Measurements from ENCODE around the gene RAB32. TPM values are rescaled to one million over a fixed set of nuclear protein-coding genes. Genes with fewer than 3 reads are reported as not detected.

The RAB32 gene
- polyA plus RNA-seq, 1 of the 3 experiments (the other 2 are of a cell fraction) = 36.9 TPM

DNA sequence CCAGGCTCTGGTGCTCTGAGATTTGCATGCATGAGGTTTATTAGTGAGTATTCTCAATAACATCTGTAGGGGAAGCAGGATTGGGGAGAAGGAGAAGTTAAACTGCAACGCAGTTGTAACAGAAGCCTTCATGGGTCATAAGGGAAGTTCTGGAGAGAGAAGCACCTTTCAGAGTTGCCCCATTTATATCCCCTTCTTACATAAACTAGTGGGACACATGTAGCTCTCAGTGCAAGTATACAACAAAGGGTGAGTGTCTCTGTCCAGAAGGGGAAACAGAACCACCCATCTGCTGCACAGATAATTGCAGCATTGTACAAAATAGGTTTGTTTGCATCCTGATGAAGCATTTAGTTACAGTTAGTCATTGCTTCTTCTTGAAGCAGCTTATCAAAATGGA, 50.9 kb downstream of the RAB32 start:
- TF ChIP-seq FOXJ3 (CRISPR knock-in tag; IDR thresholded peaks at IDR 0.05) = no peak
- TF ChIP-seq MEF2A (IDR thresholded peaks at IDR 0.05; ENCODE audit: borderline replicate concordance, low read depth) = no peak
- no peak for TF ChIP-seq TCF12 (IDR thresholded peaks at IDR 0.05)
- TF ChIP-seq EP300 (IDR thresholded peaks at IDR 0.05; ENCODE audit: borderline replicate concordance in 1 of 2, low read depth in 1 of 2, low read length in 1 of 2) = no peak
- TF ChIP-seq ELF1 (IDR thresholded peaks at IDR 0.05) = no peak
- TF ChIP-seq MXI1 (IDR thresholded peaks at IDR 0.05; ENCODE audit: low read depth, low read length) = no peak
- TF ChIP-seq RXRA (IDR thresholded peaks at IDR 0.05; ENCODE audit: borderline replicate concordance, low read depth) = no peak
- no peak for TF ChIP-seq JUND (IDR thresholded peaks at IDR 0.05)
- TF ChIP-seq YY1 (IDR thresholded peaks at IDR 0.05; ENCODE audit: low read depth) = no peak
- no peak for TF ChIP-seq TAF1 (IDR thresholded peaks at IDR 0.05; ENCODE audit: borderline replicate concordance, low read depth, low read length)
- no peak for TF ChIP-seq FOSL2 (IDR thresholded peaks at IDR 0.05; ENCODE audit: borderline replicate concordance, low read depth)
- TF ChIP-seq SMC3 (IDR thresholded peaks at IDR 0.05; ENCODE audit: low read depth, low read length) = no peak
- TF ChIP-seq RCOR1 (IDR thresholded peaks at IDR 0.05; ENCODE audit: low read length) = no peak
- TF ChIP-seq FOXM1 (IDR thresholded peaks at IDR 0.05; ENCODE audit: low read depth) = no peak
- no peak for TF ChIP-seq RFX5 (IDR thresholded peaks at IDR 0.05; ENCODE audit: low read length)
- no peak for TF ChIP-seq TEAD4 (IDR thresholded peaks at IDR 0.05; ENCODE audit: borderline replicate concordance, insufficient read depth)
- no peak for TF ChIP-seq SIN3A (IDR thresholded peaks at IDR 0.05; ENCODE audit: borderline replicate concordance, low read depth, low read length)
- TF ChIP-seq, protein P1, sequence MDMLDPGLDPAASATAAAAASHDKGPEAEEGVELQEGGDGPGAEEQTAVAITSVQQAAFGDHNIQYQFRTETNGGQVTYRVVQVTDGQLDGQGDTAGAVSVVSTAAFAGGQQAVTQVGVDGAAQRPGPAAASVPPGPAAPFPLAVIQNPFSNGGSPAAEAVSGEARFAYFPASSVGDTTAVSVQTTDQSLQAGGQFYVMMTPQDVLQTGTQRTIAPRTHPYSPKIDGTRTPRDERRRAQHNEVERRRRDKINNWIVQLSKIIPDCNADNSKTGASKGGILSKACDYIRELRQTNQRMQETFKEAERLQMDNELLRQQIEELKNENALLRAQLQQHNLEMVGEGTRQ (IDR thresholded peaks at IDR 0.05; ENCODE audit: borderline replicate concordance, low read depth, low read length) = no peak
- TF ChIP-seq, protein P2, sequence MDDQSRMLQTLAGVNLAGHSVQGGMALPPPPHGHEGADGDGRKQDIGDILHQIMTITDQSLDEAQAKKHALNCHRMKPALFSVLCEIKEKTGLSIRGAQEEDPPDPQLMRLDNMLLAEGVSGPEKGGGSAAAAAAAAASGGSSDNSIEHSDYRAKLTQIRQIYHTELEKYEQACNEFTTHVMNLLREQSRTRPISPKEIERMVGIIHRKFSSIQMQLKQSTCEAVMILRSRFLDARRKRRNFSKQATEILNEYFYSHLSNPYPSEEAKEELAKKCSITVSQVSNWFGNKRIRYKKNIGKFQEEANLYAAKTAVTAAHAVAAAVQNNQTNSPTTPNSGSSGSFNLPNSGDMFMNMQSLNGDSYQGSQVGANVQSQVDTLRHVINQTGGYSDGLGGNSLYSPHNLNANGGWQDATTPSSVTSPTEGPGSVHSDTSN (IDR thresholded peaks at IDR 0.05) = no peak
- no peak for TF ChIP-seq GABPA (IDR thresholded peaks at IDR 0.05; ENCODE audit: low read depth)
- no peaks in the 10 kb centered on the region for H3K36me3 ChIP-seq (replicated peaks in 1 of 2; ENCODE audit: control insufficient read depth in 1 of 2, insufficient read depth in 2 of 2, low read length in 1 of 2)
- H3K9ac ChIP-seq = no peak overlapping the region
- no peaks in the 10 kb centered on the region for H3K9me3 ChIP-seq
- no peak overlapping the region for H3K27ac ChIP-seq (ENCODE audit: low read depth in 2 of 2, low read length in 1 of 2)
- no peak overlapping the region for H3K4me3 ChIP-seq (ENCODE audit: low read depth in 2 of 2, low read length in 1 of 2)
- H4K20me1 ChIP-seq (ENCODE audit: insufficient read depth) = no peaks in the 10 kb centered on the region
- H2AFZ ChIP-seq (ENCODE audit: low read depth) = no peak overlapping the region
- no CpG with 5 or more reads among the region's 1 CpG for WGBS (ENCODE audit: low lambda C conversion rate)
- DNase-seq = no peak
- ChIA-PET CTCF (no interaction called here), POLR2A (no interaction called here)
- no peaks in the 10 kb centered on the region for H3K9me2 ChIP-seq
- H3K4me2 ChIP-seq = no peak overlapping the region
- H3K79me2 ChIP-seq (ENCODE audit: insufficient read depth) = no peaks in the 10 kb centered on the region
- peaks cover 0 to 5% of the 10 kb centered on the region in 2 experiments; a peak in 1 of 4 replicates for H3K4me1 ChIP-seq (ENCODE audit: control insufficient read depth in 1 of 2, insufficient read depth in 2 of 2, low read depth in 1 of 2, low read length in 1 of 2)
- H3K27me3 ChIP-seq (ENCODE audit: insufficient read depth) = no peaks in the 10 kb centered on the region
- H3F3A ChIP-seq (replicated peaks; ENCODE audit: insufficient read depth) = no peaks in the 10 kb centered on the region
